Left lung (tissue), 14 donors: ENCODE results near the gene PGLYRP2. TPM values are rescaled to one million over a fixed set of nuclear protein-coding genes. Genes with fewer than 3 reads are reported as not detected.
A peak's percentile ranks its signal among the peaks of the same experiment; 100 is the strongest.

ENCODE experiments used
- ATAC-seq: fragments of 200-7000 bp; cut with Tn5 transposase; one replicate; pipeline ENCODE4 v1.9.1; 2020; ENCODE audit warnings: moderate library complexity
- DNase-seq, 4 donors: peaks; one replicate each; pipeline ENCODE4 v3.0.0-alpha.2; 2013 to 2020
- H3K27ac ChIP-seq, 2 donors: fragments of 200-600 bp; sonication (generic) in 1 of 2; one replicate each; pipeline versions ENCODE4 v1.5.0 to v1.8.0; 2020 to 2021
- H3K27me3 ChIP-seq, 2 donors: fragments of 200-600 bp; sonication (generic) in 1 of 2; one replicate each; pipeline versions ENCODE4 v1.5.0 to v1.8.0; 2020 to 2021
- H3K36me3 ChIP-seq, 2 donors: fragments of 200-600 bp; sonication (generic) in 1 of 2; one replicate each; pipeline versions ENCODE4 v1.5.0 to v1.8.0; 2020 to 2021
- H3K4me1 ChIP-seq, 2 donors: fragments of 200-600 bp; one replicate each; pipeline ENCODE4 v1.8.0; 2021
- H3K4me3 ChIP-seq, 2 donors: fragments of 200-600 bp; sonication (generic) in 1 of 2; one replicate each; pipeline versions ENCODE4 v1.5.0 to v1.8.0; 2020 to 2021; ENCODE audit warnings: mild to moderate bottlenecking in 1 of 2
- H3K9me3 ChIP-seq, 2 donors: fragments of 200-600 bp; sonication (generic) in 1 of 2; one replicate each; pipeline versions ENCODE4 v1.5.0 to v1.8.0; 2020 to 2021
- CTCF ChIP-seq, 2 donors: fragments of 200-600 bp; sonication (generic) in 1 of 2; IDR thresholded peaks; one replicate each; pipeline versions ENCODE4 v1.5.0 to v1.8.0; 2021; ENCODE audit warnings: antibody characterized with exemption in 2 of 2
- intact Hi-C, 2 donors: fragments of 100-400 bp; cut with DNase I; formaldehyde crosslinking; loops; one replicate each; pipeline versions ENCODE4 v1.11.2 to v1.14.2; 2022
- long read RNA-seq, 12 donors: library from polyadenylated mRNA in 2 of 12; unstranded in 2 of 12; transcript quantifications; one replicate each; pipeline ENCODE4 v2.0.0 and lab custom pipeline, GENCODE V29; 2019 to 2026
- polyA plus RNA-seq, 6 donors: library from polyadenylated mRNA; unstranded; fragments of 120-200 nt; gene quantifications; one replicate each; pipeline ENCODE4 v1.2.1, GENCODE V29; 2013; ENCODE audit not compliant: insufficient read length in 6 of 6
- total RNA-seq, 2 donors: library from RNA; stranded (reverse); fragmentation: NEBNext Ultra II Directional; extraction: Animal tissue kit (Norgen Biotek cat#: 25700); gene quantifications; one replicate each; pipeline ENCODE4 v1.2.1, GENCODE V29; 2021
- donor health status: DM: no; HTN: yes; CAD: no.
- donor health status: DM: no; HTN: no; CAD: no.

Gene PGLYRP2
- total RNA-seq (not detected), polyA plus RNA-seq (not detected)
- long read RNA-seq, donor 1, result 0 reads
- long read RNA-seq, donor 2, result 0 reads
- long read RNA-seq, donor 3, result 0 reads
- long read RNA-seq, donor 4, partial matches to known transcripts, result 0 of 1 reads
- long read RNA-seq, donor 4, other reads (novel, unspliced or antisense), result 1 of 1 reads
- long read RNA-seq, donor 5, result 0 reads
- long read RNA-seq, donor 6, result 0 reads
- long read RNA-seq, donor 7, result 0 reads
- long read RNA-seq, donor 8, result 0 reads
- long read RNA-seq, donor 9, result 0 reads
- long read RNA-seq, donor 10, result 0 reads
- long read RNA-seq, donor 11, result 0 reads
- long read RNA-seq, donor 12, result 0 reads

- DNase-seq, result peak in 2 of 4 donors; percentile 47 to 58
- TF ChIP-seq CTCF (IDR thresholded peaks at IDR 0.05), result no peak
- Histone ChIP-seq H3K27ac (no peak within 1 kb of the TSS), H3K36me3 (no peaks in the 10 kb centered on the region), H3K4me3 (no peak within 1 kb of the TSS), H3K9me3 (no peaks in the 10 kb centered on the region), H3K27me3 (no peaks in the 10 kb centered on the region), H3K4me1 (no peaks in the 10 kb centered on the region)
- peak; percentile 96 for ATAC-seq
- intact Hi-C loops, result no loop called here
Observed at GRCh38 chr19:15479391-15480345, at the start of gene PGLYRP2. TSS of gene PGLYRP2 (minus strand) at chr19:15479501. CDS start at chr19:15479371, 130 bp downstream.

DNA sequence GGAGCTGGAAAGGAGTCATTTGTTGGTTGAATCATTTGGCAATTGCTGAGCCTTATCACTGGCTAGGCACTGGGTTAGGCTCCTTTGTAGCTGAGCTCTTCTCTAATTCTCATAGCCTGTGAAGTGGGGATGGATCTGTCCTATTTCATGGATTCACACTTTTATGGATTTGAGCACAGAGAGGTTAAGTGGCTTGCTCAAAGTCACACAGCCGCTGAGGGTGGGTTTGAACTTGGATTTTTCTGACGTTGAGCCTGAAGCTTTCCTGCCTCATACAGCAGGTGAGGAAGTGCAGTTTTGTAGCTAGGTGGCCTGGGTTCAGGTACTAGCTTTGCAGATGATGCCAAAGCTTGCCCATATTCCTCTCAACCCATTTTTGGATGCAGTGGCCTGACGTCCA, 48.4 kb upstream of the PGLYRP2 start:
- ATAC-seq (no peak), DNase-seq (no peak)
- Histone ChIP-seq H3K9me3 (peaks cover 0 to 14% of the 10 kb centered on the region in 2 donors), H3K27ac (no peak overlapping the region), H3K4me3 (no peak overlapping the region), H3K36me3 (no peaks in the 10 kb centered on the region), H3K27me3 (peaks cover 0 to 22% of the 10 kb centered on the region in 2 donors), H3K4me1 (peaks cover 0 to 8% of the 10 kb centered on the region in 2 donors)
- intact Hi-C loops, result no loop called here
- no peak for TF ChIP-seq CTCF (IDR thresholded peaks at IDR 0.05)

DNA sequence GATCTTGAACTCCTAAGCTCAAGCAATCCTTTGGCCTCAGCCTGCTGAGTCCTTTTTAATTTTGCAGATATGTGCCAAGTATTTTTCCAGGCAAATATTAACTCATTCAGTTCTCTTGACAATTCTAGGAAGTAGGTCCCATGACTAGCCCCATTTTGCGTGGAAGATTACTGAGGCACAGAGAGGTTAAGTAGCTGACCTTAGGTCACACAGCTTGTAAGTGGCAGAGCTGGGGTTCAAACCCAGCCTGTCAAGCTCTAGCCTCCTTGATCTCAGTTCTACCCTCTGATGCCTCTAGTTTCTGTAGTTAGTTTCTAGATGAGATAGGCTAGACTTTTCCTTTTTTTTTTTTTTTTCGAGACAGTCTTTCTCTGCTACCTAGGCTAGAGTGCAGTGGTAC, 47.1 kb upstream of the PGLYRP2 start:
- peaks cover 0 to 22% of the 10 kb centered on the region in 2 donors for H3K27me3 ChIP-seq
- H3K4me3 ChIP-seq, result no peak overlapping the region
- no peak for DNase-seq
- H3K4me1 ChIP-seq, result no peaks in the 10 kb centered on the region
- ATAC-seq, result no peak
- TF ChIP-seq CTCF (IDR thresholded peaks at IDR 0.05), result no peak
- no peak overlapping the region for H3K27ac ChIP-seq
- peaks cover 0 to 14% of the 10 kb centered on the region in 2 donors for H3K9me3 ChIP-seq
- H3K36me3 ChIP-seq, result no peaks in the 10 kb centered on the region
- intact Hi-C loops, result no loop called here

DNA sequence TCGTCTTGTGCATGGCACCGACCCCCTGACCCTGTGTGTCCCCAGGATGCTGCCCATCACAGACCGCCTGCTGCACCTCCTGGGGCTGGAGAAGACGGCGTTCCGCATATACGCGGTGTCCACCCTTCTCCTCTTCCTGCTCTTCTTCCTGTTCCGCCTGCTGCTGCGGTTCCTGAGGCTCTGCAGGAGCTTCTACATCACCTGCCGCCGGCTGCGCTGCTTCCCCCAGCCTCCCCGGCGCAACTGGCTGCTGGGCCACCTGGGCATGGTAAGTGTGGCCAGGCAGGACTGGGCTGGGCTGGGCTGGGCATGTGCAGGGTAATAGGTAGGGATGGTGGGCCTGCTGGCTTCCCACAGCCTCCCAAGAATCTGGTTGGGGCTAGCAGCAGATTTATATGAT, 46.0 kb upstream of the PGLYRP2 start:
- H3K9me3 ChIP-seq, result peaks cover 0 to 8% of the 10 kb centered on the region in 2 donors
- H3K36me3 ChIP-seq, result no peaks in the 10 kb centered on the region
- no peak for ATAC-seq
- no peak for DNase-seq
- peaks cover 0 to 22% of the 10 kb centered on the region in 2 donors for H3K27me3 ChIP-seq
- TF ChIP-seq CTCF (IDR thresholded peaks at IDR 0.05), result no peak
- intact Hi-C loops, result no loop called here
- no peaks in the 10 kb centered on the region for H3K4me1 ChIP-seq
- H3K27ac ChIP-seq, result no peak overlapping the region
- no peak overlapping the region for H3K4me3 ChIP-seq

- Histone ChIP-seq H3K4me3 (no peak overlapping the region), H3K27me3 (peaks cover 0 to 22% of the 10 kb centered on the region in 2 donors), H3K27ac (no peak overlapping the region), H3K4me1 (no peaks in the 10 kb centered on the region), H3K36me3 (no peaks in the 10 kb centered on the region), H3K9me3 (peaks cover 0 to 3% of the 10 kb centered on the region in 2 donors)
- ATAC-seq (no peak), DNase-seq (no peak)
- no peak for TF ChIP-seq CTCF (IDR thresholded peaks at IDR 0.05)
- intact Hi-C loops, result no loop called here
Observed at GRCh38 chr19:15524781-15525180, 45.5 kb upstream of the PGLYRP2 start.
